ENCODE data around the gene FBXW7. TPM values are rescaled to one million over a fixed set of nuclear protein-coding genes. Genes with fewer than 3 reads are reported as not detected.

Gene FBXW7
- total and polyA plus RNA-seq, 2 of the 8 experiments (the other 6 are each of a cell fraction or from before 2014, with no cell fraction given) = 6.0 to 26.7 TPM

- no peak overlapping the region for H3K4me3 ChIP-seq (ENCODE audit: extremely low read depth in 1 of 4, insufficient read depth in 2 of 4, low read depth in 3 of 4, low read length in 4 of 4)
- peaks cover 0 to 55% of the 10 kb centered on the region in 2 experiments; a peak in 2 of 4 replicates for H3K79me2 ChIP-seq (ENCODE audit: control insufficient read depth in 1 of 2, insufficient read depth in 2 of 2, low read length in 2 of 2)
- no peak overlapping the region for H3K27ac ChIP-seq (ENCODE audit: low read depth, low read length)
- H2BK12ac ChIP-seq (ENCODE audit: low read depth, low read length) = no peak overlapping the region
- no peak overlapping the region for H3K18ac ChIP-seq (ENCODE audit: extremely low read depth, low read length)
- no peak overlapping the region for H2AK5ac ChIP-seq (ENCODE audit: low read depth, low read length)
- no peak overlapping the region for H2BK20ac ChIP-seq (ENCODE audit: low read length)
- no peak for FAIRE-seq
- WGBS, 2 experiments (ENCODE audit: extremely low coverage in 1 of 2, insufficient coverage in 1 of 2, insufficient read length in 1 of 2, insufficient replicate concordance in 2 of 2, low coverage in 1 of 2, low lambda C conversion rate in 2 of 2, missing lambda C conversion rate in 1 of 2) = 88% methylated on average over 2 of the region's 2 CpGs; no CpG with 5 or more reads in 1 of the 2 experiments
- no peak overlapping the region for H3K4ac ChIP-seq (replicated peaks; ENCODE audit: insufficient read length, low read depth, low read length)
- H3K79me1 ChIP-seq (ENCODE audit: low read depth, low read length) = 0 out of 2 replicates have a peak, but pooled peaks cover 4% of the 10 kb centered on the region
- no peak overlapping the region for H4K8ac ChIP-seq (ENCODE audit: extremely low read depth, insufficient read depth, low read length)
- ChIA-PET POLR2A (ENCODE audit: partially characterized antibody) (no interaction called here), CTCF (ENCODE audit: partially characterized antibody) (interaction anchor here (0.9 to 1.3 kb wide), 4 partner anchors 16 to 41 kb away, joined by 3 to 5 read pairs (median 3); no protein-coding TSS in a partner anchor)
- H2BK5ac ChIP-seq (ENCODE audit: low read depth, low read length) = no peak overlapping the region
- no peak overlapping the region for H4K91ac ChIP-seq (replicated peaks; ENCODE audit: insufficient read length, low read length)
- no peak overlapping the region for H2BK15ac ChIP-seq (ENCODE audit: low read length)
- no peak overlapping the region for H2BK120ac ChIP-seq (replicated peaks; ENCODE audit: low read depth, low read length)
- H3K9me3 ChIP-seq (ENCODE audit: insufficient read depth in 2 of 2, low read depth in 1 of 2, low read length in 1 of 2) = no peaks in the 10 kb centered on the region
- H3K23ac ChIP-seq (ENCODE audit: insufficient read length) = peak overlapping the region; percentile 21
- H3K23me2 ChIP-seq (ENCODE audit: low read depth, low read length) = no peaks in the 10 kb centered on the region
- H3K9ac ChIP-seq (replicated peaks in 1 of 4; ENCODE audit: extremely low read depth in 1 of 4, low read depth in 3 of 4, low read length in 3 of 4) = no peak overlapping the region
- peaks cover 0 to 2% of the 10 kb centered on the region in 2 experiments for H4K20me1 ChIP-seq (replicated peaks in 1 of 2; ENCODE audit: control insufficient read depth in 1 of 2, insufficient read depth in 2 of 2, low read length in 2 of 2)
- no peak overlapping the region for H3K4me2 ChIP-seq (ENCODE audit: insufficient read depth in 1 of 2, low read depth in 2 of 2, low read length in 2 of 2)
- DNase-seq (ENCODE audit: low read depth in 1 of 2, low spot score in 2 of 2) = no peak
- no peak overlapping the region for H3K14ac ChIP-seq (ENCODE audit: insufficient read length)
- no peaks in the 10 kb centered on the region for H3K27me3 ChIP-seq (replicated peaks in 1 of 4; ENCODE audit: control insufficient read depth in 3 of 4, extremely low read depth in 1 of 4, insufficient read depth in 3 of 4, low read length in 3 of 4)
- no peaks in the 10 kb centered on the region; a peak in 1 of 8 replicates for H3K36me3 ChIP-seq (ENCODE audit: control insufficient read depth in 2 of 4, insufficient read depth in 4 of 4, low read length in 3 of 4)
- no peak overlapping the region for H4K5ac ChIP-seq (ENCODE audit: insufficient read length, low read depth, low read length)
- H2AFZ ChIP-seq (ENCODE audit: low read length) = no peak overlapping the region
- H3K4me1 ChIP-seq (replicated peaks in 1 of 4; ENCODE audit: control insufficient read depth in 3 of 4, insufficient read depth in 4 of 4, low read length in 3 of 4) = no peaks in the 10 kb centered on the region
- H3K56ac ChIP-seq (replicated peaks; ENCODE audit: insufficient read length, low read depth, low read length) = no peak overlapping the region
- TF ChIP-seq POU5F1 (IDR thresholded peaks at IDR 0.05; ENCODE audit: low read depth, low read length) (no peak), BRCA1 (IDR thresholded peaks at IDR 0.05; ENCODE audit: low read depth, low read length) (no peak), CHD1 (IDR thresholded peaks at IDR 0.05; ENCODE audit: low read depth, low read length) (no peak), CBX8 (IDR thresholded peaks at IDR 0.05; ENCODE audit: borderline replicate concordance, low read depth, low read length) (no peak), FOSL1 (IDR thresholded peaks at IDR 0.05; ENCODE audit: insufficient read depth, low read depth, low read length) (no peak), SIX5 (IDR thresholded peaks at IDR 0.05; ENCODE audit: low read depth, low read length) (no peak), CBX5 (IDR thresholded peaks at IDR 0.05; ENCODE audit: low read depth, low read length) (no peak), EZH2 (IDR thresholded peaks at IDR 0.05; ENCODE audit: low read depth, low read length, severe bottlenecking) (no peak), RXRA (IDR thresholded peaks at IDR 0.05; ENCODE audit: insufficient read depth, low read depth, low read length) (no peak)
- TF ChIP-seq, protein P1, sequence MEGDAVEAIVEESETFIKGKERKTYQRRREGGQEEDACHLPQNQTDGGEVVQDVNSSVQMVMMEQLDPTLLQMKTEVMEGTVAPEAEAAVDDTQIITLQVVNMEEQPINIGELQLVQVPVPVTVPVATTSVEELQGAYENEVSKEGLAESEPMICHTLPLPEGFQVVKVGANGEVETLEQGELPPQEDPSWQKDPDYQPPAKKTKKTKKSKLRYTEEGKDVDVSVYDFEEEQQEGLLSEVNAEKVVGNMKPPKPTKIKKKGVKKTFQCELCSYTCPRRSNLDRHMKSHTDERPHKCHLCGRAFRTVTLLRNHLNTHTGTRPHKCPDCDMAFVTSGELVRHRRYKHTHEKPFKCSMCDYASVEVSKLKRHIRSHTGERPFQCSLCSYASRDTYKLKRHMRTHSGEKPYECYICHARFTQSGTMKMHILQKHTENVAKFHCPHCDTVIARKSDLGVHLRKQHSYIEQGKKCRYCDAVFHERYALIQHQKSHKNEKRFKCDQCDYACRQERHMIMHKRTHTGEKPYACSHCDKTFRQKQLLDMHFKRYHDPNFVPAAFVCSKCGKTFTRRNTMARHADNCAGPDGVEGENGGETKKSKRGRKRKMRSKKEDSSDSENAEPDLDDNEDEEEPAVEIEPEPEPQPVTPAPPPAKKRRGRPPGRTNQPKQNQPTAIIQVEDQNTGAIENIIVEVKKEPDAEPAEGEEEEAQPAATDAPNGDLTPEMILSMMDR (IDR thresholded peaks at IDR 0.05; ENCODE audit: control extremely low read depth in 1 of 3, insufficient read depth in 1 of 3, low read depth in 1 of 3, low read length in 3 of 3) = no peak
- TF ChIP-seq, protein P2, sequence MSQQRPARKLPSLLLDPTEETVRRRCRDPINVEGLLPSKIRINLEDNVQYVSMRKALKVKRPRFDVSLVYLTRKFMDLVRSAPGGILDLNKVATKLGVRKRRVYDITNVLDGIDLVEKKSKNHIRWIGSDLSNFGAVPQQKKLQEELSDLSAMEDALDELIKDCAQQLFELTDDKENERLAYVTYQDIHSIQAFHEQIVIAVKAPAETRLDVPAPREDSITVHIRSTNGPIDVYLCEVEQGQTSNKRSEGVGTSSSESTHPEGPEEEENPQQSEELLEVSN (IDR thresholded peaks at IDR 0.05) = no peak
Observed at GRCh38 chr4:152476796-152477195, 59.1 kb downstream of the FBXW7 start.
